Measurements from ENCODE around the gene PRR35.

The PRR35 gene

DNA sequence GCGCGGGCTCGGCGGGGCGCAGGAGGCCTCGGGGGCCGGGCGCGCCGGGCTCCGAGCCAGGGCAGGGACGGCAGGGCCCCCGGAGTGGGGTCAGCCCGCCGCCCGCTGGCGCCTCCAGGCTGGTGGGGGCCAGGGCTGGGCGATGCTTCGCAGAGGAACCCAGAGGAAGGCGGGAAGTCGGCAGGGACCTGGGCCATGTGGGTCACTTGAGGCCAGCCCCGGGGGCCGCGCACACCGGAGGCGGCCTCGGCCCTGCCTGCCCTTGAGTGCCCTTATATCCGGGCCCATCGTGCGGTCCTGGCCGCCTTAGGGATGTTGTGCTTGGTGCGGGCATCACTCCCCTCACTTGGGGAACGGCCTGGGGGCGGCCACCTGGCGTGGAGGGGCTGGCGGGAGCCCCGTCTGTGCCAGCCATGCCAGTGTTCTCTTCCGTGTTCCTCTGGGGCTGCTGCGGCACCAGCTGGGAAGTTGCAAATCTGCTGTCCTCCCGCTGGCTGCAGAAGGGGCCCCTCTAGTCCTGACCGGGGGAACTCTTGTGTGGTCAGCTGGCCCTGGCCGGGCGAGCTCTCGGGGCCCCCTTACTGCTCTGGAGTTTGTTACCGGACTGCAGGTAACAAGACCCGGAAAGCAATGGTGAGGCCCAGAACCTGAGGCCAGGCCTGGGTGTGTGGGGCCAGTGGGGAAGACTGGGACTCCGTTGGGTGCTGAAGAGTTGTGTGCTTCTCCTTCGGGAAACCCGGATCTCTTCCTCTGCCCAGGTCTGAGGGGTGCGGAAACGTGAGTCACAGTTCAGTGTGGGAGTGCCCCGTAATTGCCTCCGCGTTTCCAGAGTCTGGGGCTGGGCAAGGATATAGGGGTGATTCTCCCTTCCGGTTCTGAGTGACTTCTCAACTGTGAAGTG, 31.8 kb upstream of the PRR35 start:
- DNase-seq (ENCODE audit: low read depth) = no peak

DNA sequence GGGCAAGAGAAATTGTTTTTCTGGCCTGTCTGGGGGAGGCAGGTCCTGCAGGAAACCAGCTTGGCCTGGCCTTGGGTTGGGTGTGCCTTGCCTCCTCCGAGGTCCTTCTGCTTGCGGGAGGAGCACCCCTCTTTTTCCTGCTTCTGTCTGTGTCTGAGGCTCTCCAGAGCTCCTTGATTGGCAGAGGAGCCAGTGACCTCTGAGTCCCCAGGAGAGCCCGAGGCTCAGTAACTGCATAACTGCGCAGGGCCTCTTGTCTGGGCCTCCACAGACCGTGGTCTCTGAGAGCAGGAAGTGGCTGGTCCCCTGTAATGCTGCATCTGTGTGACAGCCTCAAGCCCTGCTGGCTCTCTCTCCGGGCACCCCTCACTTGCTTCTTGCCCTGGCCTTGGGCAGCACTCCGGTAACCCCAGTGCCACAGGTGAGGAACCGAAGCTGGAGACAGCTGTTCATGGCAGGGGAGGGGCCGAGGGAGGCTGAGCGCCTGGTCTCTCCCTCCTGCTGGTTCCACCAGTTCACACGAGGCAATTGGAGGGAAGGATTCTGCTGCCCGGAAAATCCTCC, 31.1 kb upstream of the PRR35 start:
- DNase-seq (ENCODE audit: low read depth) = no peak

DNA sequence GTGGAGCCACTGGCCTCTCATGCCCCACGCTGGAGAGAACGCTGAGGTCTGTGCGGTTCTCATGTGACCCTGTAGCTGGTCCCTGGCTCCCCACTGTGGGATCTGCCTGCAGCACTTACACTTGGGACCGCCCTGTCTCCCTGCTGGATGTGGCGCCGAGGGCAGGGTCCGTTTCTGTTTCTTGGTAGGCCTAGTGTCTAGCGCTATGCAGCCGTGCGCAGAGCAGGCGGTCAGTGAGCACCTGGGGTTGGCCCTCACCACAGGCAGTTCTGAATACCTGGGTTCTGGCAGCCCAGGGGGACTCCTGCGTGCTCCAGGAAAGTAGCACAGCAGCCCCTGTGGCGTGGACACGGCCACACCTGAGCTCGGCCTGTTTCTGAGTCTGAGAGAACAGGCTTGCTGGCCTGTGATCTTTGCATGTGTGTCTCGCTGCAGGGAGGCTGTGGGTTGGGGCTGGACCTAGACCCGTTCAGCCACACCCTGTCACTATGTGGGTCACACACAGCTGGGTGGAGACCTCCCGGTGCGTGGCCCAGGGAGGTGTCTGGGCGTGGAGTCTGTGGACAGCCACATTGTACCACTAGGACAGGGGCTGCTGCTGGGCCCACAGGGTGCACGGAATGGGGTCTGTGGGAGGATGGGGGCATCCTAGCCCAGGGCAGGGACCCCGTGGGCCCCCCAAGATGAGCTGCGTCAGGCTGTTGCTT, 29.9 kb upstream of the PRR35 start:
- DNase-seq (ENCODE audit: low read depth) = no peak

DNA sequence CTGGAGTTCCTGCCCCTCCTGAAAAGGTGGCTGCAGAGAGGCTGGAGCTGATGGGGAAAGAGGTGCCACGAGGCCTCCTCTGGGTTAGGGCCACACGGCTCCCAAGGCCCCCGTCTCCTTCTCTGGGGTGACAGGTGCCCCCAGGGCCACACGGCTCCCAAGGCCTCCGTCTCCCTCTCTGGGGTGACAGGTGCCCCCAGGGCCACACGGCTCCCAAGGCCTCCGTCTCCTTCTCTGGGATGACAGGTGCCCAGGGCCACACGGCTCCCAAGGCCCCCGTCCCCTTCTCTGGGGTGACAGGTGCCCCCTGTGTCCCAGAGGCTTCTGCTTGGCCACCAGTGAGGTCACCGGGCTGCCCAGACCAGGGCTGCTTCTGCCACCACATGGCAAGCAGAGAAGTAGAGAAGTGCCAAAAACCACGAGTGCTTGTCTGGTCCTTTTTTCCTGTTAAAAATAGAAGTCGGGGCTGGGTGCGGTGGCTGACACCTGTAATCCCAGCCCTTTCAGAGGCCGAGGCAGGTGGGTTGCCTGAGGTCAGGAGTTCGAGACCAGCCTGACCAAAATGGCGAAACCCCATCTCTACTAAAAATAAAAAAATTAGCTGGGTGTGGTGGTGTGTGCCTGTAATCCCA, 28.6 kb upstream of the PRR35 start:
- DNase-seq (ENCODE audit: low read depth) = no peak

DNA sequence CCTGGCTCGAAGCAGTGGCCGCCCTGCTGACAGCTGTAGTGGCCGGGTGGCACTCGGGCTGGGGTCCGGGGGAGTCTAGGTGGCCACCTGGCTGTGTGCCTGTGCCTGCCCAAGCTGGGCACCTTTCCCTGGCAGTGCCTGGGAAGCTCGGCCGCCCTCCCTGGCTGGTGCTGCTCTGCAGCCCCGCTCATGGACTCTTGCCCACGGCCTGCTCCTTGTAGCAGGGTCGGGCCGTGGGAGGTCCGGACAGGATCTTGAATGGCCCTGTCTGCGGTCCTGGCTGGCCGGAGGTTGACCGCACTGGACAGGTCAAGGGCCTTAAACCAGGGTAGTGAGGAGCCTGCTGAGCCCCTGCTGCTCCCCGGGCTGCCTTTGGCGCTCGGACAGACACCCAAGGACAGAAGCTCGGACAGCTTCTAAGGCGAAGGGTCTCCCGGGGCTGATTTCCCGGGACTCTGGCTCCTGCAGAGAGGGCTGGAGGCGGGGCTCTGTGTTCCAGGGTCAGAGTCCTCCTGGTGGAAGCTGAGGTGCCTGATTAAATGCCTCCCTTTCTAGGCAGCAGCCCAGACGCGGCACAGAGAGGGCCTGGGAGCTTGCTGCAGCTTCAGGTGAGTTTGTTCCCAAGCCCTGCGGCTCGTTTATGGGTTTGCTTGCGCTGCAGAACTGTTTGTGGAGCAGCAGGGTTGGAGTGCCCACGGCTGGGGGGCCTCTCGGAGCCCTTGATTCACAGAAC, 26.6 kb upstream of the PRR35 start:
- no peak for DNase-seq (ENCODE audit: low read depth)

DNA sequence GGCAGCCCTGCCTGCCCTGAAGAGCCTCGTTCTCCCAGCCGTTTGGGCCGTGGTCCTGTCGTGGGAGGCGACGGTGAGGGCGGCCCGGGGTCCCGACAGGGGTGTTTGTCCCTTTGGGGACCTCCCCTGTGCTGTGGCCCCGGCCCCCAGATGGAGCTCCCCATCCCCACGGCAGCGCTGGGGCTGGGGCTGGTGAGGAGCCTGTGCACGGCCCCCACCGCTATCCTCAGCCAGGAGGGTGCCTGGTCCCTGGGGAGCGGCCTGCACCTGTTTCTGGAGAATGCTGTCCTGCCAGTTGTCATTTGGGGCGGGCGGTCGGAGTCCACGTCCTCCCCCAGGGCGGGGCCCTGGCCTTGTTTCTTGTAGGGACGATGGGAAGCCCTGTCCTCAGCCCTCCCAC, 26.1 kb upstream of the PRR35 start:
- DNase-seq (ENCODE audit: low read depth) = no peak

DNA sequence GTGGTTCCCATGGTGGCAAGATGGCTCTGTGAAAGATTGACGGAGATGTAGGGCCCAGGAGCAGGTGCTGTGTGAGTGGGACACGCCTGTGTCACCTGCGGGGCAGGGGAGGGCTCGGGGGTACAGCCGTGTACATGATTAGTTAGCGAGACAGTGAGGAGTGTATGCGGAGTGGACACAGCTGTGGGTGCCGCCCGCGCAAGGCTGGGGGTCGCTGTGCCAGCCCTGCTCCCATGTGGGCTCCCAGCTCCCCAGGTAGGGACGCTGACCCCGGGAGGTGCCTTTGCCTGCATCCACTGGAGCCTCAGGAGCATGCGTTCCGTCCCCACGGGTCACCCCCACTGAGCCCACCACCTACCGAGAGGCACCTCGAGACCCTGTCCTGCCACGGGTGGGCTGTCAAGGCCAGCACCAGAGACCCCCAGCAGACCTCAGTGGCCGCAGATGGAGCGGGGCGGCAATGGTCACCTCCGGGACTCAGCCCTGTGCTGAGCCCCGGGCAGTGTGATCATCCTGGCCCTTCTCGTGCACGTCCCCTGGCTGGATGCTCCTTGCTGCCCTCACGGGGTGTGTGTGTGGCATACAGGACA, 25.2 kb upstream of the PRR35 start:
- no peak for DNase-seq (ENCODE audit: low read depth)

DNA sequence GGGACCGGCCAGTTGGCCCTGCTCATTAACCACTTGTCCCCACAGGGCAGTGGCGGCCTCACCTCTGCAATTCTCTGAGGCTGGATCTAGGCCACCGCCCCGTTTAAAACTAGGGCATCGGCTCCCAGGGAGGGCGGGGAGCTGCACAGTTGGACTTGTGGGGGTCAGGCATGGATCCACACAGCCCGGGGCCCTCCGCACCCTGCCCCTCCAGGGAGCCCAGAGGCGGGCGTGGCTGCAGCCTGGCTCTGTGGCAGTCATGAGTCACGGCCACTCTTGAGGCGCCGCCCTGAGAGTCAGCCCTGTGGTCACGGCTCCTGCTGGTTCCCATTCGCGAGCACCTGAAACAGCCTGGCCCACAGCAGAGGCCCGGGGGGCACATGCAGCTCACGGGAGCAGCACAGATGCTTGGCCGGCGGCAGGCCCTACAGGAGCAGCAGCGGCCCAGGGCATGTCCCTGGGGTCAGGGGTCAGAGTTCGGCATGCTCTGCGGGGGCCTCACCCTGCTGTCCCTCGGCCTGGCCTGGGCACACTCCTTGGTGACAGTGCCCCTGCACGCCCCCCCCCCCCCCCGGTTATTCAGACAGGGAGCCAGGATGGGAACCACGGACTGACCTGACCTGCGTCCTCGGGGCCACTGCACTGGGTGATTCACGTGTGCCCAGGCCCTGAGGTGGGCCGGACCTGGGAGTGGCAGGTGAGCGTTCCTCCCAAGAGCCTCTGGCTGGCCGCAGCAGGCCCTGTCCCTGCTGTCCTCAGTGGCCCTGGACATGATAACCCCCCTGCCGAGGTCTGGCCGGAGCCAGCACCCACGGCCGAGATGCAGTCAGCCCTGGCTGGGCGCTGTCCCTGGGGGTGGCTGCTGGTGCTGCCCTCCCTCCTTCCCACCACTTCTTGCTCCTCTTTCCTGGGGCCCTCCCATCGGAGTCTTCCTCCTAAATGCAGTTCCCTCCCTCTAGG, 24.5 kb upstream of the PRR35 start:
- DNase-seq (ENCODE audit: low read depth) = no peak

DNA sequence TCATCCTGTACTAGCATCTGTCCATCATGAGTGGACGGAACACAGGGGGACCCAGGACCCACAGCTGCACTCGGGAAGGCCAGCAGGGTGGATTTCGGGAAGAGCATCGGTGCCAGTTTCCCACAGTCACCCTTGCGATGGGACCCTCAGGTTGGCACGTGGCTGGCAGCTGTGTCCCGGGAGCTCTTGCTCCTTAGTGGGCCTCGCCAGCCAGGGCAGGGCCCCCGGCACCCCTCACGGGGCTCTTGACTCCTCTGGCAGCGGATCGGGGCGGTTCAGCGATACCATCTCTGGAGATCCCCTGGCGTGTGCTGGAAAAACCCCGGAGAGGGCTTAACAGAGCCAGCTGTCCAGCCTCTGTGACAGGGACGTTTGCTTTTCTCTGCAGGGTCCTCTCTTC, 23.4 kb upstream of the PRR35 start:
- DNase-seq (ENCODE audit: low read depth) = no peak

DNA sequence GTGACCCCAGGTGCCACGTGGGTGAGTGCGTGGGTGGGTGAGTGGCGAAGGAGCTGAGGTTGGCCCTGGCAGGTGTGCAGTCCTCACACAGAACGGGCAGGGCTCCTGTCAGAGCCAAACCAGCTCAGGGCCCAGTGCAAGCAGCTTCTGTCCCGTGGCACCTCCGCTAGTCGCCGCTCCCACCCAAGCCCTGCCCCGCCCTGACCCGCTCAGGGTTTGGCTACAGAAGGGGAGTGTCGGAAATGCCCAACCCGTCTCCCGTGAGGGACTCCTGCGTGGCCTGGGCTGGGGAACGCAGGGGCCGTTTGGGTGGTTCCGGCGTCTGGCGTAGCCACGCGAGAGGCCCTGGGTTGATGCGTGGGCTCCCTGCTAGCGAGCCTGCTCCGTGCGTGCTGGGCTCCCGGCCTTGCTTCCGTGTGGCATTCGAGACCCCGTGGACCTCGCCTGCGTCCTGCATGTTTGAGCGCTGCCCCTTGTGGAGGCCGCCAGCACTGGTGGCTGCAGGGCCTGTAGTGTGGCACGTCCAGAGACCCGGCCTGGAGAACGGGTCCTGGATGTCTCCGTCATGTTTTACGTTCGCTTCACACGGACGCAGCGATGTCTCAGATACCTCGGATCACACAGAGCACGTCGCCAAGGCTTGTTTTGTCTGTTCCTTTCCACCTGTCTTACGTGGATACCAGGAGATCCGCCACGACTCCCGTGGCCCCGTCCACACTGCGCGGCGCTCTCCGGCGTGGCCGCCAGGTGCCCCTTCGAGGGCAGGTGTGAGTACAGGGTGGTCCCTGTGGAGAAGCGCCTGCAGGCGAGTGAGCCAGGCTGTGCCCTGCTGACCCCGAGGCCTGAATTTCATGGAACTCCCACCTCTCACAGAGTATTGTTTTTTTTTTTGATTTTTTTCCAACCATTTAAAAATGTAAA, 22.5 kb upstream of the PRR35 start:
- DNase-seq (ENCODE audit: low read depth) = no peak

DNA sequence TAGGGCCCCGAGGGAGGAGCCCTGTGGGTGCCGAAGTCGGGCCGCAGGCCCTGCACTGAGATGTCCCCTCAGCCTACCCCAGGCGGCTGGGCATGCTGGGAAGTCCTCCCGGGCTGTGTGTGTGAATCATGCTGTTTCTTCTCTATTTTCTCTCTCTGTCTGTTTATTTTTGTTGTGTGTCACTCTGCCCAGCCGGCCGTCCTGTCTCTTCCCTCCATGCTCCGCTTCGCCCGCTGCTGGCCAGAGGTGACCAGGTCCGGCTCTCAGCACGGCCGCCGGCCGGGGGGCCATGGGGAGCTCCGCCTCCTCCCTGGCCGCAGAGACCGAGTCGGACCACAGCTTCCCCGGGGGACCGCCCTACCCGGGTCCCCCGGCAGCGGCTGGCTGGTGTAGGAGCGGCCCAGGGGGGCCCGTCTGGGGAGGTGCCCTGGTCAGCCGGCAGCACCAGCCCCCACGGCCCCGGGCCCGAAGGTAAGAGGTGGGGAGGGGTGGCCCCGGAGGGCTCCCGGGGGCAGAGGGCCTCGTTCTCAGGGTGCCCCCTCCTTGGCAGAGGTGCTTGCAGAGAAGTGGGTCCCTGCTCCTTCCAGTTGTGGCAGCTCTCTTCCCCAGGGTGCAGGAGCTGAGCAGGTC, 20.2 kb upstream of the PRR35 start:
- DNase-seq (ENCODE audit: low read depth) = no peak

DNA sequence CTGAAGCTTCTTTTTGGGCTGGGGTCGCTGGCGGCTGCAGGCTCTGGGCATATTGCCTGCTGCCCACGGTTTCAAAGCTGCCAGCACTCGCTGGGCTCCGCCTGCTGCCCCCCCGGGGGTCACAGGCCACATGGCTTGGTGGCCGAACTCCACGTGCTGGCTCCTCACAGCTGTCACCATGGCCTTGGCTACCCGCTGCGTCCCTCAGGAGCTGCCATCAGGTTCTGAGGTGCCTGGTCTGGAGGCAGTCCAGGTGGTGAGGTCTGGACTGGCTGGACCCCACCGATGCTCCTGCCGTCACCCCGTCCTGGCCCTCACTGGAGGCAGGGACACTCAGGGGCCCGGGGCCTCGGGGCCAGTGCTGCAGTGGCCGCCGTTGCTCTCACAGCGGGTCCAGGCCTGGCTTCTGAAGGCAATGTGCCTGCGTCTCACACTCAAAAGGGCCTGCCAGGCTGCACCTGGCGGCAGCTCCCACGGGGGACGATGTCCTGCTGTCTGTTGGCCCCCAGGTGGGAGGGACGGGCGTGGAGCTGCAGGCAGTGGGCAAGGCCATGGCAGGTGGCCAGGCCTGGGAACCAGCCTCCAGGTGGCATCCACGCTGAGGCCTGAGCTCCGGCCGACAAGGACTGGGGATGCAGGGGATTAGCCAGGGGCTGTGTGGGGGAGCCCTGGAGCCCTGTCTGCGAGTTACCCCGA, 19.4 kb upstream of the PRR35 start:
- no peak for DNase-seq (ENCODE audit: low read depth)

DNA sequence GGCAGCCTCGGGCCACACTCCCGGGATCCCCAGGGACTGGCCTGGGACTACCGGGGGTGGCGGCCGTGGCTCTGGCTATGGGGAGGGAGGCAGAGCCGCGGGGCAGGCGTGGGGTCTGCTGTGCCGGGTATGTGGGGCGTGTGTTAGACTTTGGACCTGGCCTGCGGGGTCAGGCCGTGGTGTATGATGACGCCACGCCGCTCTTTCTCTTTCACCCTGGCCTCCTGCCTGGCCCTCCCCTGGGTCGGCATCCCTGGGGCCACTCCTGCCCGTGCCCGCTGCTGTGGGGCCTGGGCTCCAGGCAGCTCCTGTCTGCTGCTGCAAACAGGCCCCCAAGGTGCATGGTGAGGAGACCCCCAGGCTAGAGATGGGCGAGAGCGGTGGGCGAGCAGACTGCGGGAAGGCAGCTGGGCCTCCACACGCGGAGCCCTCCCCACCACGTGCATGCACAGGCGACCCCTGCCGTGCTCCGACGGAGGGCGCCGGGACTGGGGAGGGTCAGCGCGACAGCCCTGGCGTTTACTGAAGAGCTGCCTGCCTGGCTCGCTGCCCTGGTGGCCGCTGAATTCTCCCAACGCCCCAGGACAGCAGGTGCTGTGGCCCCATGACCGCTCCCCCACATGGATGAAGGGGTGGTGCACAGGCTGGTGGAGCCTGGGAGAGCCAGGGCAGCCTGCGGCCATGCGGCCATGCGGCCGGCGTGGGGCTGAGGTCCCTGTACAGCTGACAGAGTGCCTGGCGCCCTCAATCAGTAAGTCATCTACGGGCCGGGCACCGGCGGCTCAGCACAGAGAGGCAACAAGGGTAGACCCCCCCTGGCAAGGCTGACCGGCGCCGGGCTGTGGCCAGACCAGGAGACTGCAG, 16.7 kb upstream of the PRR35 start:
- no peak for DNase-seq (ENCODE audit: low read depth)

DNA sequence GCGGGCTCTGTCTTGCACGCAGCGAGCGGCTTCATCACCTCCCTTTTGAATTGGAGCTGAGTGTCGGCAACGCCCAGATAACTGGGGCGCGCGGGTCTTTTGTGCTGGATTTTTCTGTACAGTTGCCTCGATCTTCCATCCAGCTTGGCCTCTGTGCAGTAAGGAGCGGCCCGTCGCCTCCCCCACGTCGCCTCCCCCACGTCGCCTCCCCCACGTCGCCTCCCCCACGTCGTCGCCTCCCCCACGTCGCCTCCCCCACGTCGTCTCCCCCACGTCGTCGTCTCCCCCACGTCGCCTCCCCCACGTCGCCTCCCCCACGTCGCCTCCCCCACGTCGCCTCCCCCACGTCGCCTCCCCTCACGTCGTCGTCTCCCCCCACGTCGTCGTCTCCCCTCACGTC, 15.7 kb upstream of the PRR35 start:
- no peak for DNase-seq (ENCODE audit: low read depth)

DNA sequence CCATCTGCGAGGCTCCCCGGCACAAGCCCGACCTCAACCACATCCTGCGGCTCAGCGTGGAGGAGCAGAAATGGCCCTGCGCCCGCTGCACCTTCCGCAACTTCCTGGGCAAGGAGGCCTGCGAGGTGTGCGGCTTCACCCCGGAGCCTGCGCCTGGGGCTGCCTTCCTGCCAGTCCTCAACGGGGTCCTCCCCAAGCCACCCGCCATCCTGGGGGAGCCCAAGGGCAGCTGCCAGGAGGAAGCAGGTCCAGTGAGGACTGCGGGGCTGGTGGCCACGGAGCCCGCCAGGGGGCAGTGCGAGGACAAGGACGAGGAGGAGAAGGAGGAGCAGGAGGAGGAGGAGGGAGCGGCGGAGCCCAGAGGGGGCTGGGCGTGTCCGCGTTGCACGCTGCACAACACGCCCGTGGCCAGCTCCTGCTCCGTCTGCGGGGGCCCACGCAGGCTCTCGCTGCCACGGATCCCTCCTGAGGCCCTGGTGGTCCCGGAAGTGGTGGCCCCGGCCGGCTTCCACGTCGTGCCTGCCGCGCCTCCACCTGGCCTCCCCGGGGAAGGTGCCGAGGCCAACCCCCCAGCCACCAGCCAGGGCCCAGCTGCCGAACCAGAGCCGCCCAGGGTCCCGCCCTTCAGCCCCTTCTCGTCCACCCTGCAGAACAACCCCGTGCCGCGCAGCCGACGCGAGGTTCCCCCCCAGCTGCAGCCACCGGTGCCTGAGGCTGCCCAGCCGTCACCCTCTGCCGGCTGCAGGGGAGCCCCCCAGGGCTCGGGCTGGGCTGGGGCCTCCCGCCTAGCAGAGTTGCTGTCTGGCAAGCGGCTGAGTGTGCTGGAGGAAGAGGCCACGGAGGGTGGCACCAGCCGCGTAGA, 13.1 kb upstream of the PRR35 start:
- no peak for DNase-seq (ENCODE audit: low read depth)

DNA sequence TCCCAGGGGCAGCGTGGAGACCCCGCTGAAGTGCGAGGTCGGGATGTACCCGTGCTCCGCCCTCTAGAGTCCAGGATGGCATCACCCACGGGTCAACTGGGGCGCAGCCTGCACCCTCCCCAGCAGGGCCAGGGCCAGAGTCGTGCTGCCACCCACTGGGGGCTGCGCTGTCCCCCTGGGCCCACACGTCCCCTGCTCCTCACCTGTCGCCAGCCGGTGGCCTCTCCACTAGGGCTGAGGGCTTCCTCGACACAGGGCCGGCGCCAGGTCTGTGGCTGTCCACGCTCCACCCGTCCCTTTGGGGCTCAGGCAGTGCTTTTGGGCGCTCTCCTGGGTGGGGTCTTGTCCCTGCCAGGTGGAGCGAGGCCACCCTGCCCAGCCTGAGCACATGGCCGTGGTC, 11.6 kb upstream of the PRR35 start:
- no peak for DNase-seq (ENCODE audit: low read depth)

Measured in activated T-helper 1 cell treated with Interleukin-2 at 50 U/mL for 16 hours (primary cell).